GM18868 (cell line): ENCODE data around the gene PLP2.
"Not testable (repeated sequence)": the region's sequence is repeated elsewhere in the genome, so short reads cannot be mapped to it uniquely, and the experiment has no call there.

Experiments used
- ATAC-seq: cut with Tn5 transposase; IDR thresholded peaks from one replicate; pipeline ENCODE4 v1.9.1; 2021; ENCODE audit warnings: mild to moderate bottlenecking, moderate library complexity; ENCODE audit not compliant: unreplicated experiment

PLP2 gene

GRCh38 chrX:49163555-49164419 lies 7.9 kb upstream of the PLP2 start:
- peak; percentile 51 for ATAC-seq

GRCh38 chrX:49164589-49165360 lies 6.9 kb upstream of the PLP2 start:
- no peak for ATAC-seq

- ATAC-seq: peak; percentile 51
Observed at GRCh38 chrX:49165901-49166881, 5.5 kb upstream of the PLP2 start.

- peak; percentile 28 for ATAC-seq
Observed at GRCh38 chrX:49166914-49167739, 4.6 kb upstream of the PLP2 start.

GRCh38 chrX:49167740-49168108 lies 4.0 kb upstream of the PLP2 start:
- ATAC-seq: no peak

GRCh38 chrX:49172280-49172780 lies 632 bp downstream of the PLP2 start:
- ATAC-seq: peak; percentile 81

- not testable (repeated sequence) for ATAC-seq
Observed at GRCh38 chrX:49173544-49173943, 1.8 kb downstream of the PLP2 start.

- no peak for ATAC-seq
Observed at GRCh38 chrX:49174723-49175122, 3.0 kb downstream of the PLP2 start.

GRCh38 chrX:49175435-49176274 lies 4.0 kb downstream of the PLP2 start:
- no peak for ATAC-seq

- ATAC-seq: no peak
Observed at GRCh38 chrX:49176421-49177326, 5.0 kb downstream of the PLP2 start.

GRCh38 chrX:49177338-49177833 lies 5.7 kb downstream of the PLP2 start:
- ATAC-seq: no peak

GRCh38 chrX:49177873-49178480 lies 6.3 kb downstream of the PLP2 start:
- ATAC-seq: no peak

GRCh38 chrX:49178537-49178936 lies 6.8 kb downstream of the PLP2 start:
- no peak for ATAC-seq

GRCh38 chrX:49179358-49179757 lies 7.7 kb downstream of the PLP2 start:
- ATAC-seq: no peak

- ATAC-seq: no peak
Observed at GRCh38 chrX:49183701-49184281, 12.1 kb downstream of the PLP2 start.

- peak; percentile 63 for ATAC-seq
Observed at GRCh38 chrX:49184294-49185281, 12.9 kb downstream of the PLP2 start.
